ENCODE results near the gene GNG7. TPM values are rescaled to one million over a fixed set of nuclear protein-coding genes. Genes with fewer than 3 reads are reported as not detected.
A peak's percentile ranks its signal among the peaks of the same experiment; 100 is the strongest.
"Not testable (repeated sequence)": the region's sequence is repeated elsewhere in the genome, so short reads cannot be mapped to it uniquely, and the experiment has no call there.

Gene GNG7
- total RNA-seq, 2 experiments from 2014 or later: 1.1 to 1.2 TPM

DNA sequence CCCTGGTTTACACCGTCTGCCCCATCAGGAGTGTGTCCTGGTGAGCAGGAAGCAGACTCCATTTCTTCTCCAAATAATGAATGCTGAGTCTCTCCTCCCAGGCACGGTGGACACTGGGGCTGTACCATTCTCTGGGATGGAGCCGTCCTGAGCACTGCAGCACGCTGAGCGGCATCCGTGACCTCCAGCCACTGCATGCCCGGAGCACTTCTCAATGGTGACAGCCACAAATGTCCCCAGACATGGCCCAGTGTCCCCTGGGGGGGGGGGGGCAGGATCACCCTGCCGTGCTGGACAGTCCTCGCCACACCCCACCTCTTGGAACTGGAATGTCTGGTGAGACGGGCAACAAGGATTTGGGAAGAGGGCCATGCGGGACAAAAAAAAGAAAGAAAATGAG is 37.4 kb downstream of the GNG7 start:
- intact Hi-C loops (cut with DNase I, micrococcal nuclease): no loop called here
- Mint-ChIP-seq H3K4me1 (peaks cover 2% of the 10 kb centered on the region), H3K9me3 (ENCODE audit: low read depth) (peaks cover 5% of the 10 kb centered on the region), H3K36me3 (ENCODE audit: low read depth) (no peaks in the 10 kb centered on the region), H3K27me3 (no peaks in the 10 kb centered on the region), H3K27ac (no peak overlapping the region), H3K4me3 (no peak overlapping the region)
- POLR2A ChIA-PET: no interaction called here
- ATAC-seq: no peak
- DNase-seq: no peak
- CTCF ChIA-PET: no interaction called here

DNA sequence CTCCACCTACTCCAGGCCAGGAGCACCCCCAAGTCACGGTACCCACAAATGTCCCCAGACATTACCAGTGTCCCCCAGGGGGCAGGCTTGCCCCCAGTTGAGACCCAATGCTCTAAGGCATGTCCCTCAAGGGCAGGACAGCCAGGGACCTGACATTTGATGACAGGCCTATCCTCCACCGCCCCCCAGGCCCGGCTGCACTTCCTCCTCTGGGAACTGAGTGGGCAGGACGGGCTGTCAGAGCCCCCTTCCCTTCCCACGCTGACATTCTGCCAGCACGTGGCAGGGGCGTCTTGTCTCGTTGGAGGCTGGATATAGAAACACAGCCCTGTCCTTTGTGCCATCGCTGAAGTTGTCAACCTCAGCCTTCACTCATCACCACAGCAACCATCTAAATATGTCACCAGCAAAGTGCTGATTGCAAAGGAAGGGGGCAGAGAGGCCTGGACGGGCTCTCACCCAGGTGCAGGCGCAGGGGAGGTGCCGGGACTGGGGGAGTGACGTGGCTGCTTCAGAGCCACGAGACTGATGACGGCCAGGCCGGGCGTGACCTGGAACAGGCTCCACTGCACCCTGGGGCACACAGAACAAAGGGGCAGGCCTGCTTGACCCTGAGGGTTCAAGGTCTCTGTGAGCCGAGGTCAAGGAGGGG is 38.4 kb downstream of the GNG7 start:
- ChIA-PET POLR2A (no interaction called here), CTCF (no interaction called here)
- DNase-seq (peak; percentile 17), ATAC-seq (no peak)
- intact Hi-C loops (cut with DNase I, micrococcal nuclease): loop anchor here in 1 of 2 experiments (5.0 kb wide), 1 partner anchor 83 kb away; no protein-coding TSS in a partner anchor
- H3K27ac Mint-ChIP-seq: no peak overlapping the region
- no peaks in the 10 kb centered on the region for H3K27me3 Mint-ChIP-seq
- H3K36me3 Mint-ChIP-seq (ENCODE audit: low read depth): no peaks in the 10 kb centered on the region
- H3K4me1 Mint-ChIP-seq: peaks cover 2% of the 10 kb centered on the region
- peaks cover 5% of the 10 kb centered on the region for H3K9me3 Mint-ChIP-seq (ENCODE audit: low read depth)
- no peak overlapping the region for H3K4me3 Mint-ChIP-seq

DNA sequence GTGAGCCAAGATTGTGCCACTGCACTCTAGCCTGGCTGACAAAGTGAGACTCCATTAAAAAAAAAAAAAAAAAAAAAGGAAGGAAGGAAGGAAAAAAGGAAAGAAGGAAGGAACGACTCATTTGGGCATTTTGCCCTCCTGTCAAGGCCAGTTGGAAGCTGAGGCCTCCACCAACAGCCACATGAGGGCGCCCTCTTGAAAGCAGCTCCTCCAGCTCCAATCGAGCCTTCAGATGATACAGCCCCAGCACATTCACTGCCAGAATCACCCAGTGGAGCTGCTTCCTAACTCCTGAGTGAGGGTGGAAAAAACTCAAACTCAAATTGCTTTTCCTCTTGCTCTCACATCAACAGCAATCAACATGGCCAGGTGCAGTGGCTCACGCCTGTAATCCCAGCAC is 40.9 kb downstream of the GNG7 start:
- CTCF ChIA-PET: interaction anchor here (0.6 to 1.7 kb wide), 5 partner anchors 9 to 278 kb away, joined by 3 to 14 read pairs (median 3); no protein-coding TSS in a partner anchor
- DNase-seq (peak; percentile 64), ATAC-seq (no peak)
- Mint-ChIP-seq H3K27me3 (no peaks in the 10 kb centered on the region), H3K4me3 (no peak overlapping the region), H3K9me3 (ENCODE audit: low read depth) (peaks cover 5% of the 10 kb centered on the region), H3K36me3 (ENCODE audit: low read depth) (no peaks in the 10 kb centered on the region), H3K4me1 (no peaks in the 10 kb centered on the region), H3K27ac (no peak overlapping the region)
- intact Hi-C loops (cut with DNase I, micrococcal nuclease): loop anchor here in 1 of 2 experiments (5.0 kb wide), 1 partner anchor 86 kb away; no protein-coding TSS in a partner anchor
- POLR2A ChIA-PET: interaction anchor here (0.6 kb wide), 2 partner anchors 59 to 80 kb away, joined by 6 to 7 read pairs; no protein-coding TSS in a partner anchor

DNA sequence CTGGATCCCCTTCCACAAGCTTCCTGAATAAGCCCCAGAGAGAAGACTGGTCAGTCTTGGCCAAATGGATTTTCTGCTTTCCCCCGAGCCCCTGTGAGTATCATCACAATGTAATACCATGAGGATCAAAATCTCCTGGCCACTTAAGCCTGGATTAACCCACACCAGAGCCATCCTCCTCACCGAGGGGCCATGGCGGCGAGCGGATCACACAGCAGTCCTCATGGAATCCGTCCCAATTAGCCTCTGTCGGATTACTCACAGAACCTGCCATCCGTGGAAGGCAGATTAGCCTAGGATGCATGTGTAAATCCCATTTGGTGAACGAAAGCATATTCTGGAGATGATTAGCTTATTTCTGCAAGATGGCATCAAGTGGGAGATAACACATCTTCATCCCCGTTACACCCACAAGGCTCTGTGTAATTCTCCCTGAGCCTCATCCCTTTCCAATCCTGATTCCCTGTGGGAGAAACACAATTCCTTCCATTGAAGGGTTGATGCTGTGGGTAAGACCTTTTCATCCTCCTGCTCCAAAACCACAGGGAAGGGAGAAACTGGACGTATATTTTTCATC is 42.5 kb downstream of the GNG7 start:
- no peak overlapping the region for H3K4me3 Mint-ChIP-seq
- intact Hi-C loops (cut with DNase I, micrococcal nuclease): loop anchor here in 1 of 2 experiments (5.0 kb wide), 1 partner anchor 87 kb away; no protein-coding TSS in a partner anchor
- no peaks in the 10 kb centered on the region for H3K4me1 Mint-ChIP-seq
- peaks cover 5% of the 10 kb centered on the region for H3K9me3 Mint-ChIP-seq (ENCODE audit: low read depth)
- no peaks in the 10 kb centered on the region for H3K27me3 Mint-ChIP-seq
- no peak for ATAC-seq
- no peak overlapping the region for H3K27ac Mint-ChIP-seq
- ChIA-PET POLR2A (no interaction called here), CTCF (interaction anchor here (0.6 to 1.5 kb wide), 3 partner anchors 11 to 118 kb away, joined by 3 to 9 read pairs (median 3); no protein-coding TSS in a partner anchor)
- H3K36me3 Mint-ChIP-seq (ENCODE audit: low read depth): no peaks in the 10 kb centered on the region
- DNase-seq: no peak

DNA sequence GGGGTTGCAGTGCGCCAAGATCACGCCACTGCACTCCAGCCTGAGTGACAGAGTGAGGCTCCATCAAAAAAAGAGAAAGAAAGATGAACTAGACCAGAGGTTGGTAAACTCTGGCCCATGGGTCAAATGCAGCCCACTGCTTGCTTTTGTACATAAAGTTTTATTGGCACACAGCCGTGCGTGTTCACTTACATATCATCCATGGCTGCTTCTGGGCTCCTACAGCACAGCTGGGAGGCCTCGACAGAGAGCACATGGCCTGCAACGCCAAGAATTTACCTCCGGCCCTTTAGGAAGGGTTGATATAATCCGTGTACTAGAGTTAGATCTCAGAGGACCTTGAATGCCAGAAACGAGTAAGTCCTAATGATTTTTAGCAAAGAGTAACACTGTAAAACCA is 46.0 kb downstream of the GNG7 start:
- Mint-ChIP-seq H3K27ac (no peak overlapping the region), H3K4me3 (no peak overlapping the region), H3K36me3 (ENCODE audit: low read depth) (no peaks in the 10 kb centered on the region), H3K27me3 (no peaks in the 10 kb centered on the region), H3K9me3 (ENCODE audit: low read depth) (peaks cover 2% of the 10 kb centered on the region), H3K4me1 (no peaks in the 10 kb centered on the region)
- ATAC-seq (no peak), DNase-seq (no peak)
- intact Hi-C loops (cut with DNase I, micrococcal nuclease): no loop called here
- POLR2A ChIA-PET: no interaction called here
- CTCF ChIA-PET: interaction anchor here (1.8 kb wide), 1 partner anchor 8 kb away, joined by 13 read pairs; no protein-coding TSS in a partner anchor

DNA sequence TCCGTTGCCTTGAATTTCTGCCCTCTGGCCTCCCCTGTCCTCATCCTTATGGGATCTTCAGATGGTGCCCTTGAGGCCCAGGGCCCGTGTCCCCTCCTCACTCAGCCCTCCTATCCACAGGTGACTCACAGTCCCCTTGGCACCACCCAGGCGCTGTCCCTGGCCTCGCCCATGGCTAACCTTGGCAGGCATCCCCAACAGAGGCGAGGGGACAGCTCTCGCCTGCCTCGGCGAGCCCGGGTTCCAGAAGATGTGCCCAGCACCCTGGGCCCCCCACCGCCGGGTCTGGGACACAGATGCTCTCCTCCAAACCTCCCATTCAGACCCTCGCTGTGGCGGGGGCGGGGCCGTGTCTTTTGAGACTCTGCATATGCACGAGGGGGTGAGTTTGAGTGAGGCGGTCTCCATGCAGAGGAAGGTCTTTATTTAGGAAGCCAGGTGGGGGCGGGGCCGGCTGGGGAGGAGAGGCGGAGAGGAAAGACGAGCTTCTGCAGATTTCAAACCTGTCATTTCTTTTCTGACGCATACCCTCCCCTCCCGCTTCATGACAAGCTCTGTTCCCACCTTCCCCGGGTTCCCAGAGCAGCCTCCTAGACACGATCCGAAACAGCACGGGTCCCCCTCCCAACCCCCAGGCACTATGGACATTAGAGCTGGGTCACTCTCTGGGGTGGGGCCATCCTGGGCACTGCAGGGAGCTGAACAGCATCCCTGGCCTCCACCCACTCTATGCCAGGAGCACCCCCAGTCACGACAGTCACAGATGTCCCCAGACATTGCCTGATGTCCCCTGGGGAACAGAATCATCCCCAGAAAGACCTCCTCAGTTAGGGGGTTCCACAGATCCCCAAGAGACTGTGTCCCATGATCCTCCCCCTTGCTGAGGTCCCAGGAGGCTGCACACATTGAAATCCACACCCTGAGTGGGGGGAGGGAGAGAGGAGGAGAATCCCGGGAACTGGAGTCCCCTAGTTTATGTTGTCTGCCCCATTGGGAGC is 48.5 kb downstream of the GNG7 start:
- Mint-ChIP-seq H3K36me3 (ENCODE audit: low read depth) (no peaks in the 10 kb centered on the region), H3K27me3 (no peaks in the 10 kb centered on the region), H3K9me3 (ENCODE audit: low read depth) (no peaks in the 10 kb centered on the region), H3K27ac (no peak overlapping the region), H3K4me3 (no peak overlapping the region), H3K4me1 (no peaks in the 10 kb centered on the region)
- ATAC-seq: no peak
- DNase-seq: no peak
- POLR2A ChIA-PET: no interaction called here
- intact Hi-C loops (cut with DNase I, micrococcal nuclease): no loop called here
- CTCF ChIA-PET: interaction anchor here (1.0 to 1.5 kb wide), 3 partner anchors 43 to 213 kb away, joined by 3 to 4 read pairs (median 3); no protein-coding TSS in a partner anchor

DNA sequence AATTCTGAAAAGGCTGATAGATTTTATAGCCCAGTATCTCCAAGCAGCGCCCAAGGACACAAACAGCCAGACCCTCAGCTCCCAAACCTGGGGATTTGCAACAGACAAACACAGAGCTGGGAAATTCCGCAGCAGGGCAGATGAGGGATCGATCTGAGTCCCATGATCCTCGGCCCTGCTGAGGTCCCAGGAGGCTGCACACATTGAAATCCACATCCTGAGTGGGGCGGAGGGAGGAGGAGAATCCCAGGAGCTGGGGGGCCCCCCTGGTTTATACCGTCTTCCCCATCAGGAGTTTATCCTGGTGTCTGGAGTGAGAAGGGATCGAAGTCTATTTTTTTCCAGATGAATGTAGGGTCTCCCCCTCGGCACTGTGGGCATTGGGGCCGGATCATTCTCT is 49.3 kb downstream of the GNG7 start:
- POLR2A ChIA-PET: no interaction called here
- Mint-ChIP-seq H3K4me1 (no peaks in the 10 kb centered on the region), H3K9me3 (ENCODE audit: low read depth) (no peaks in the 10 kb centered on the region), H3K4me3 (no peak overlapping the region), H3K27ac (no peak overlapping the region), H3K27me3 (no peaks in the 10 kb centered on the region), H3K36me3 (ENCODE audit: low read depth) (no peaks in the 10 kb centered on the region)
- CTCF ChIA-PET: interaction anchor here (0.6 to 1.5 kb wide), 5 partner anchors 9 to 214 kb away, joined by 3 to 4 read pairs (median 3); no protein-coding TSS in a partner anchor
- intact Hi-C loops (cut with DNase I, micrococcal nuclease): no loop called here
- ATAC-seq: no peak
- no peak for DNase-seq

DNA sequence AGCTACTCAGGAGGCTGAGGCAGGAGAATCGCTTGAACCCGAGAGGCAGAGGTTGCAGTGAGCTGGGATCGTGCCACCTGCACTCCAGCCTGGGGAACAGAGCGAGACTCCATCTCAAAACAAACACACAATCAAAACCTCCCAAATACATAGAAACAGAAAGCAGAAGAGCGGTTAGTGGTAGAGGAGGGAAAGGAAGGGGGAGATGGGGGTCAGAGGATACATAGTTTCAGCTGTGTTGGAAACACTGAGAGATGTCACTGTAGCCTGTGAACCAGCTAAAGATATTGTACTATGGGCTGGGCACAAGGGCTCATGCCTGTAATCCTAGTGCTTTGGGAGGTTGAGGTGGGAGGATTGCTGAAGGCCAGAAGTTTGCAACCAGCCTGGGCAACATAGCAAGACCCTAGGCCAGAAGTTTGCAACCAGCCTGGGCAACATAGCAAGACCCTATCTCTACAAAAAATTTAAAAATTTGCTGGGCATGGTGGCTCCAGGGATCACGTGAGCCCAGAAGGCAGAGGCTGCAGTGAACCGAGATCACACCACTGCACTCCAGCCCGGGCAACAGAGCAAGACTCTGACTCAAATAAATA is 49.9 kb downstream of the GNG7 start:
- no peak for ATAC-seq

DNA sequence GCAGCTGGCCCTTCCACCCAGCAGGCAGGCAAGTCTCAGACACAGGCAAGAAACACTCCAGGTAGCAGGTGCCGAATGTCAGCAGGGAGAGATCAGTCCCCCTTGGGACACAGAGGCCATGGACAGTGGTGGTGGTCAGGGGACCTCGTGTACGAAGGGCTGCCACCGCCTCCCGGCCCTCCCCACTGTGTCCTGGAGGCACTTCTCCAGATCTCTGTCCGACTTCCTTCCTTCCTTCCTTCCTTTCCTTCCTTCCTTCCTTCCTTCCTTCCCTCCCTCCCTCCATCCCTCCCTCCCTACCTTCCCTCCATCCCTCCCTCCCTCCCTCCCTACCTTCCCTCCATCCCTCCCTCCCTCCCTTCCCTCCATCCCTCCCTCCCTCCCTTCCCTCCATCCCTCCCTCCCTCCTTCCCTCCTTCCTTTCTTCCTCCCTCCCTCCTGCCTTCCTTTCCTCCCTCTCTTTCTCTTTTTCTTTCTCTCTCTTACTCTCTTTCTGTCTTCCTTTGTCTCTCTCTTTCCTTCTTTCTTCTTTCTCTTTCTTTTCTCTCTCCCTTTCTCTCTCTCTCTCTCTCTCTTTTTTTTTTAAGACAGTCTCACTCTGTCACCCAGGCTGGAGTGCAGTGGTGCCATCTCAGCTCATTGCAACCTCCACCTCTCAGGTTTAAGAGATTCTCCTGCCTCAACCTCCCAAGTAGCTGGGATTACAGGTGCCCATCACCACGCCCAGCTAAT is 51.3 kb downstream of the GNG7 start:
- intact Hi-C loops (cut with DNase I, micrococcal nuclease); H3K27me3 Mint-ChIP-seq; ATAC-seq; H3K9me3 Mint-ChIP-seq (ENCODE audit: low read depth); DNase-seq; H3K4me1 Mint-ChIP-seq; CTCF ChIA-PET; POLR2A ChIA-PET; H3K27ac Mint-ChIP-seq; H3K36me3 Mint-ChIP-seq (ENCODE audit: low read depth); H3K4me3 Mint-ChIP-seq: not testable (repeated sequence)

More for the DNA sequence above, 49.9 kb downstream of the GNG7 start:
- Mint-ChIP-seq H3K27ac (no peak overlapping the region), H3K27me3 (no peaks in the 10 kb centered on the region), H3K9me3 (ENCODE audit: low read depth) (no peaks in the 10 kb centered on the region), H3K36me3 (ENCODE audit: low read depth) (no peaks in the 10 kb centered on the region), H3K4me3 (no peak overlapping the region), H3K4me1 (no peaks in the 10 kb centered on the region)
- intact Hi-C loops (cut with DNase I, micrococcal nuclease): no loop called here
- ChIA-PET CTCF (interaction anchor here (0.6 to 1.5 kb wide), 5 partner anchors 10 to 214 kb away, joined by 3 to 4 read pairs (median 3); no protein-coding TSS in a partner anchor), POLR2A (no interaction called here)
- no peak for DNase-seq

DNA sequence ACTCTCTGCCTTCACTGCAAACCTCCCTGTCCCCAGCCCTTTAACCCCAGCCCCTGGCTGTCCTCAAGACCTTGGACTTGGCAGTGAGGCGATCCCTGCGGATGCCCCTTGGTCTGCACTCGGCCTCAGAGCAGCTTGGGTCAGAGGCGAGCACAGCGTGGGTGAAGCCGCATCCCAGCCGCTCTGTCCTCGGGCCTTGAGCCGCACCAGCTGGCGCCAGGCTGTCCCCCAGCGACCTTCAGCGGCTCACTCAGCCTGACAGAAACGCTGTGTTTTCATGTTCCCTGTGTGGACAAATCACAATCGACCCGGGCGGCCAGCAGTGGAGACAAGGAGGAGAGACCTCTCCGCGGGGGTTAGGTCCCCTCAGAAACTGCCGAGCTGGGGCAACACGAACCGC is 52.0 kb downstream of the GNG7 start:
- no peak for DNase-seq
- H3K27me3 Mint-ChIP-seq: no peaks in the 10 kb centered on the region
- POLR2A ChIA-PET: no interaction called here
- ATAC-seq: no peak
- intact Hi-C loops (cut with DNase I, micrococcal nuclease): no loop called here
- CTCF ChIA-PET: no interaction called here
- no peak overlapping the region for H3K27ac Mint-ChIP-seq
- H3K4me1 Mint-ChIP-seq: no peaks in the 10 kb centered on the region
- no peaks in the 10 kb centered on the region for H3K36me3 Mint-ChIP-seq (ENCODE audit: low read depth)
- no peak overlapping the region for H3K4me3 Mint-ChIP-seq
- no peaks in the 10 kb centered on the region for H3K9me3 Mint-ChIP-seq (ENCODE audit: low read depth)
